ENCODE measurements around the gene SMOC1.

SMOC1 gene

GRCh38 chr14:69845050-69845581 lies 34.1 kb upstream of the SMOC1 start:
- H3K4me3 ChIP-seq (ENCODE audit: low read depth, low read length) = no peak overlapping the region
- DNase-seq (ENCODE audit: low read depth) = no peak
- TF ChIP-seq CTCF (IDR thresholded peaks at IDR 0.05; ENCODE audit: low read depth, low read length, missing control alignments) = no peak

DNA sequence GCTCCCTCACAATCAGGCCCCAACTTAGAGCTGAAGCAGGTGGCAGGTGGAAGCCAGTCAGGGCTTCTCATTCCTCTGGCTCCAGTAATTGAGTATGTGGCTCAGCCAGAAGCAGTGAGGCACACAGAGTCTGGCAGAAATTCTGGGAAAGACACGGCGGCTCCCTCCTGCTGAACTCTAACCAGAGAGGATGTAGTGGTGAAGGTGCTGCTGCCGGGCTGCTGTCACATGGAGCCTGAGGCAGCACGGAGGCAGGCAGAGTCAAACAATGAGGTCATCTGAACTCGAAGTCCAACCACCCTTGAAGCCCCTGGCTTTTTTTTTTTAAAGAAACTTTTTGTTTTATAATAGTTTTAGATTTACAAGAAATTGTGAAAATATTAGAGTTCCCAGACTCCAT lies 33.4 kb upstream of the SMOC1 start:
- TF ChIP-seq CTCF (IDR thresholded peaks at IDR 0.05; ENCODE audit: low read depth, low read length, missing control alignments) = no peak
- no peak for DNase-seq (ENCODE audit: low read depth)
- H3K4me3 ChIP-seq (ENCODE audit: low read depth, low read length) = no peak overlapping the region

GRCh38 chr14:69848156-69848555 lies 31.1 kb upstream of the SMOC1 start:
- DNase-seq (ENCODE audit: low read depth) = no peak
- no peak overlapping the region for H3K4me3 ChIP-seq (ENCODE audit: low read depth, low read length)
- TF ChIP-seq CTCF (IDR thresholded peaks at IDR 0.05; ENCODE audit: low read depth, low read length, missing control alignments) = no peak

- TF ChIP-seq CTCF (IDR thresholded peaks at IDR 0.05; ENCODE audit: low read depth, low read length, missing control alignments) = no peak
- H3K4me3 ChIP-seq (ENCODE audit: low read depth, low read length) = no peak overlapping the region
- DNase-seq (ENCODE audit: low read depth) = no peak
Observed at GRCh38 chr14:69848903-69849391, 30.3 kb upstream of the SMOC1 start.

DNA sequence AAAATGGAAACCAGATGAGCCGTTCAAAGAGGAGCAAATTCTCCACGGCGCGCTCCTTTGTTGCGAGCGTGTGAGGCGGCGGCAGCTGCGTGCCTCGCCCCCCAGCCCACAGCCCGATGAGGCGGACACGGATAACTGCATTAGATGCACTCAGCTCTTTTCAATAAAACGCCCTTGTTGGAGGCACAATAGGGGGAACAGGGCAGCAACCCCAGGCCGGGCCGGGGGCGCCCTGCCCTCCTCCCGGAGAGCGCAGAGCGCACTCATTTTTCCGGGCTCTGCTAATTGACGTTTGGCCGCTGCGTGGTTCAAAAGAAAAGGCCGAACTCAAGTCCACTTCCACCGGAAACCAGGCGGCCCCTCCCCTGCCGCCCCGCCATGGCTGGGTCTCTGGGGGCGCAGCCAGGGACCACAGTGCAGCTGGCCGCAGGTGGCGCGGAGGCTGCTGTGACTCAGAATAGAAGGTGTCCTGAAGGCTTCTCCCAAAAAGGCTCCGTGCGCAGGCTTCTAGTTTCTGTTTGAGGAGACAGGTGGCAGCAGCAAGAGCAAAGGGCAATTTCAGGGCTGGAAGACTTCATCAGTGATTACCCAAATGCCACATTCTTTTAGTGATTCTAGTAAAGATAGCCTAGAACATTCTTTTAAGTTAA lies 29.0 kb upstream of the SMOC1 start:
- TF ChIP-seq CTCF (IDR thresholded peaks at IDR 0.05; ENCODE audit: low read depth, low read length, missing control alignments) = no peak
- DNase-seq (ENCODE audit: low read depth) = no peak

GRCh38 chr14:69850736-69851112 lies 28.5 kb upstream of the SMOC1 start:
- DNase-seq (ENCODE audit: low read depth) = no peak
- no peak for TF ChIP-seq CTCF (IDR thresholded peaks at IDR 0.05; ENCODE audit: low read depth, low read length, missing control alignments)
- H3K4me3 ChIP-seq (ENCODE audit: low read depth, low read length) = no peak overlapping the region

More for the DNA sequence above, 29.0 kb upstream of the SMOC1 start:
- no peak overlapping the region for H3K4me3 ChIP-seq (ENCODE audit: low read depth, low read length)

All from GM12864 (cell line).